Ovary (tissue), 9 donors: Measurements from ENCODE around the gene NR2E3. TPM values are rescaled to one million over a fixed set of nuclear protein-coding genes. Genes with fewer than 3 reads are reported as not detected.

Source experiments
- DNase-seq, 5 donors: peaks; one replicate each; pipeline ENCODE4 v3.0.0-alpha.2; 2019 to 2020
- H3K27ac ChIP-seq, 2 donors: fragments of 200-600 bp; one replicate each; pipeline versions ENCODE4 v1.5.1 to v1.8.0; 2019 to 2022
- H3K27me3 ChIP-seq: fragments of 200-600 bp; one replicate; pipeline ENCODE4 v1.8.0; 2022
- H3K36me3 ChIP-seq: fragments of 200-600 bp; sonication (generic); one replicate; pipeline ENCODE4 v1.5.1; 2019
- H3K4me1 ChIP-seq: one replicate; pipeline ENCODE4 v1.8.1; 2013; ENCODE audit warnings: mild to moderate bottlenecking, moderate library complexity; ENCODE audit not compliant: insufficient read depth
- H3K4me3 ChIP-seq: fragments of 200-600 bp; sonication (generic); one replicate; pipeline ENCODE4 v1.5.1; 2017
- H3K9me3 ChIP-seq, 2 donors: fragments of 200-600 bp in 1 of 2; sonication (generic) in 1 of 2; one replicate each; pipeline versions ENCODE4 v1.5.1 to v1.8.1; 2013 to 2019; ENCODE audit warnings: mild to moderate bottlenecking in 1 of 2, moderate library complexity in 1 of 2
- EP300 ChIP-seq: sonication (generic); formaldehyde crosslinking; IDR thresholded peaks from one replicate; pipeline ENCODE4 v1.6.1; 2017; ENCODE audit warnings: antibody characterized with exemption
- POLR2A ChIP-seq: fragments of 450-650 bp; IDR thresholded peaks from one replicate; pipeline ENCODE4 v1.6.1; 2017; ENCODE audit warnings: antibody characterized with exemption, mild to moderate bottlenecking, moderate library complexity
- WGBS, 3 donors: extraction: QIAGEN DNeasy Blood & Tissue Kit in 1 of 3; methylation state at CpG; one replicate each; pipeline versions ENCODE4 v1.1.5 to v1.1.7; 2013 to 2017; 5-methylcytosine and 5-hydroxymethylcytosine counted together
- intact Hi-C, 4 donors: fragments of 100-400 bp; cut with DNase I; formaldehyde crosslinking; loops; one replicate each; pipeline versions ENCODE4 v1.11.0 to v1.15.1; 2022 to 2023
- polyA plus RNA-seq, 2 donors: library from polyadenylated mRNA; stranded (reverse); fragments of 200-250 nt in 1 of 2; fragments of 350-450 nt in 1 of 2; fragmentation: Illumina TruSeq in 1 of 2; extraction: RNeasy Lipid Tissue Mini Kit (QIAGEN cat#74804) in 1 of 2; gene quantifications; one replicate each; pipeline ENCODE4 v1.2.3, GENCODE V29; 2013 to 2014
- total RNA-seq, 7 donors: library from RNA; depleted of rRNA in 2 of 7; stranded (reverse); fragments of >200 nt in 2 of 7; fragmentation: NEBNext Ultra II Directional in 3 of 7; extraction: Animal tissue kit (Norgen Biotek cat#: 25700) in 3 of 7; gene quantifications; one replicate each; pipeline versions ENCODE4 v1.1.0 to v1.2.4, GENCODE V29; 2016 to 2023
- TF ChIP-seq, protein P1 (sequence below), 3 donors: fragments of 450-650 bp in 2 of 3; fragments of 200-600 bp in 1 of 3; IDR thresholded peaks; one replicate each; pipeline versions ENCODE4 v1.5.1 to v1.8.0; 2016 to 2022; ENCODE audit warnings: antibody characterized with exemption in 3 of 3, mild to moderate bottlenecking in 1 of 3
- donor health status: DM: no; HTN: no; CAD: no; lungs with moderate emphysema.
- donor health status: DM: no; HTN: no; CAD: no.
- donor health status: Bipolar disorder and iron deficiency.
- donor health status: DM: yes; HTN: yes; CAD: no.
- donor health status: DM: no; HTN: no; CAD: no.
- donor health status: DM: yes; HTN: yes; CAD: no.

Gene NR2E3
- total and polyA plus RNA-seq, 9 donors: 0.04 to 0.69 (median 0.22) TPM; not detected in 5

DNA sequence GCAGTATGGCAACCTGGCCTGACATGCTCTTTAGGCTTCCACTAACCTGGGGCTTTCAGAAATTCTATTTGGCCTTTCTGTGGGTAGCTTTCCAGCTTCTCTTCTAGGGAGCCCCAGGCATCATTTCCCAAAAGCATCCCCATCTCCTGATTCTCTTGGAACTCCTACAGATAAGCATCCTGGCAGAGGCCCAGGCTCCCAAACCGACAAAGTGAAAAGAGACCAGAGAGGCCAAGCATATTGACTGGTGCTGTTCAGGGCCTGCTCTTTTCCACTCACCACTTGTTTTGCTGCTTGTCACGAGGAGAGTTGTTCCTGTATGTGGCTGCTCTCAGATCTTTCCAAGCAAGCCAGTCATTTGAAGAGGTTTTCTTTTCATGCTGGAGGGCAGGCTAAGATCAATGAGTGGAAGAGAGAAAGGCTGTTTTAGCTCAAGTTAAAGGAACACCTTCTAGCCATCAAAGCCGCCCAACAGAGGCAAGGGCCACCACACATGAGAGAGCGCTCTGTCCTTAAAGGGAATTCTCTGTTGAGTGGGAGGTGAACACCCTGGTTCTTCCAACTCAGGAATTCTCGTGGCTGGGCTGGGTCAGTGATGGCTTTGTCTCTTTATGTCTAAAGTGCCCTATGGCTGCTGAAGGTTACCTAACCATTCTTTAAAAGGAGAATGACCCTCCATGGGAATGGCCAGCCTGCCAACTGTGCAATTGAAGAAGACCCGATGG, 31.1 kb upstream of the NR2E3 start:
- 85 to 90% (median 87%) methylated on average over 6 of the region's 6 CpGs for WGBS, 3 donors
- Histone ChIP-seq H3K36me3 (no peaks in the 10 kb centered on the region), H3K4me1 (peaks cover 2% of the 10 kb centered on the region), H3K4me3 (no peak overlapping the region), H3K27me3 (no peaks in the 10 kb centered on the region), H3K27ac (no peak overlapping the region), H3K9me3 (no peaks in the 10 kb centered on the region)
- TF ChIP-seq, protein P1, sequence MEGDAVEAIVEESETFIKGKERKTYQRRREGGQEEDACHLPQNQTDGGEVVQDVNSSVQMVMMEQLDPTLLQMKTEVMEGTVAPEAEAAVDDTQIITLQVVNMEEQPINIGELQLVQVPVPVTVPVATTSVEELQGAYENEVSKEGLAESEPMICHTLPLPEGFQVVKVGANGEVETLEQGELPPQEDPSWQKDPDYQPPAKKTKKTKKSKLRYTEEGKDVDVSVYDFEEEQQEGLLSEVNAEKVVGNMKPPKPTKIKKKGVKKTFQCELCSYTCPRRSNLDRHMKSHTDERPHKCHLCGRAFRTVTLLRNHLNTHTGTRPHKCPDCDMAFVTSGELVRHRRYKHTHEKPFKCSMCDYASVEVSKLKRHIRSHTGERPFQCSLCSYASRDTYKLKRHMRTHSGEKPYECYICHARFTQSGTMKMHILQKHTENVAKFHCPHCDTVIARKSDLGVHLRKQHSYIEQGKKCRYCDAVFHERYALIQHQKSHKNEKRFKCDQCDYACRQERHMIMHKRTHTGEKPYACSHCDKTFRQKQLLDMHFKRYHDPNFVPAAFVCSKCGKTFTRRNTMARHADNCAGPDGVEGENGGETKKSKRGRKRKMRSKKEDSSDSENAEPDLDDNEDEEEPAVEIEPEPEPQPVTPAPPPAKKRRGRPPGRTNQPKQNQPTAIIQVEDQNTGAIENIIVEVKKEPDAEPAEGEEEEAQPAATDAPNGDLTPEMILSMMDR (IDR thresholded peaks at IDR 0.05): no peak
- TF ChIP-seq POLR2A (no peak), EP300 (no peak)
- DNase-seq: no peak
- intact Hi-C loops: no loop called here

DNA sequence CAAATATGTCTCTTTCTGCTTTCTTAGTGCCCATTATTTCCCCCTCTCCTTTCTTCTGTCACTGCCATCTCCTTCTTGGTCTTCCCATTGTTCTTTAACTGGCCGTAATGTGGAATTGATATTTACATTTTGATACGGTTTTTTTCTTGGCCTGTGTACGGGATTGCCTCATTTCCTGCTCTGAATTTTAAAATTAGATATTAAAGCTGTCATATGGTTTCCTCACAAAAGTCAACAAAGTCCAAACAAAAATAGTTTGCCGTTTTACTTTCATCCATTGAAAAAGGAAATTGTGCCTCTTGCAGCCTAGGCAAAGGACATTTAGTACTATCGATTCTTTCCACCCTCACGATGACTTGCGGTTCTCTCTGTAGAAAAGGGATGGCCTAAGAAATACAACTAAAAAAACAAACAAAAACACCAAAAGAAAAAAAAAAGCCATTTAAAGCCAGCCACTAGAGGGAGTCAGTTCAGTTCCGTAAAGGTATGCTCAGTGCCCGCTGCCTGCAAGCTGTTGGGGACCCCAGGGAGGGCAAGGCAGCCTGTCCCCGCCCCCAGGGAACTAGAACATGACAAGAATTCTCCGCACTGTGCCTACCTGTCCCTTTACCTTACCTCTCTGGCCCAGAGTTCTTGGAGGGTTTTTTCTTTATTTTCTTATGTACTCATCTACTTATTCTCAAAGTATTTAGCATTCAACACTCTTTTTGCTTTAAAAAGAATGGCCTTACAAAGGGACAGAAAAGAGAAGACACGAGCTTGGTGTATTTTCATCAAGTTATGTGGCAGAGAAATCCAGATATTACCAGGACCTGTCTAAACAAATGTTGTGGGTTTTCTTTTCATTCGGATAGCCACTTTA, 30.0 kb upstream of the NR2E3 start:
- intact Hi-C loops: no loop called here
- H3K27ac ChIP-seq: no peak overlapping the region
- peak in 2 of 5 donors; percentile 27 to 28 for DNase-seq
- H3K4me1 ChIP-seq: peaks cover 2% of the 10 kb centered on the region
- H3K4me3 ChIP-seq: no peak overlapping the region
- no peaks in the 10 kb centered on the region for H3K27me3 ChIP-seq
- TF ChIP-seq, protein P1 (IDR thresholded peaks at IDR 0.05): peak in 2 of 3 donors; percentile 46 to 58
- TF ChIP-seq EP300: no peak
- 12 to 16% (median 12%) methylated on average over 13 of the region's 13 CpGs for WGBS, 3 donors
- H3K9me3 ChIP-seq: no peaks in the 10 kb centered on the region
- H3K36me3 ChIP-seq: no peaks in the 10 kb centered on the region

DNA sequence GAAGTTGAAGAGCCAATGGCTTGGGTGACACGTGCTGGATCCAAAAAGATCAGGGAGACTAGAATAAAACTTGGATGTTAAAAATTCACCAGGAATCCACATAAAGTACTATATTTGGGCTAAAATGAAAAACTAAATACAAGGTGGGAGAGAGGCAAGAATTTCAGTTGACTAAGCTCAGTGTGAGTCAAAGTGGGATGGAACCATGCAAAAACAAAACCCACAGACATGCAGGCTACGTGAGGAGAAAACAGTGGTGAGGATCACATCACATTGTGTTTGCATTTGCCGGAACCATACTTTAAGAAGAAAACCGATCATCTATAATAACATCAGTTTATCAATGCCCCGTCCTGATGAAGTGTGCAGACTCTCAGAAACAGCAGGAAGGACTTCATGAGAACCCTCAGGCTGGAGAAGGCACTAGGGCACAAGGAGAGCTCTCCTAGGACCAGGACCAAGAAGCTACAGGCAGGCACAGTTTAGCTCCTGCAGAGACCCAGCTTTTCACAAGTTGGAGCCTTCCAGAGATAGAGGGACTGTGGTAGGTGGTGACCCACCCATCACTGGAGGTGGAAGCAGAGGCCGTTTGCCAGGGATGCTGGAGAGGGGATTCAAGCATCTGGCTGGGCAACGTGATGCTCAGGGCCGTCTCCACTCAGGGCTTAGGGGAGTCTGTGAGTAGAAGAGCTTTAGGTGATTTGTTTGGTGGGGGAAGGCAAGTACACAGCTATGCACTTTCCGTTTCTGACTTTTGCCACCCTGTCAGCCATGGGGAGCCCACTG, 29.0 kb upstream of the NR2E3 start:
- Histone ChIP-seq H3K4me3 (no peak overlapping the region), H3K36me3 (no peaks in the 10 kb centered on the region), H3K27me3 (no peaks in the 10 kb centered on the region), H3K9me3 (no peaks in the 10 kb centered on the region), H3K27ac (no peak overlapping the region), H3K4me1 (peaks cover 2% of the 10 kb centered on the region)
- DNase-seq: no peak
- intact Hi-C loops: no loop called here
- WGBS, 3 donors: 81 to 87% (median 83%) methylated on average over 9 of the region's 9 CpGs
- no peak for TF ChIP-seq EP300
- TF ChIP-seq POLR2A: no peak
- TF ChIP-seq, protein P1 (IDR thresholded peaks at IDR 0.05): no peak

DNA sequence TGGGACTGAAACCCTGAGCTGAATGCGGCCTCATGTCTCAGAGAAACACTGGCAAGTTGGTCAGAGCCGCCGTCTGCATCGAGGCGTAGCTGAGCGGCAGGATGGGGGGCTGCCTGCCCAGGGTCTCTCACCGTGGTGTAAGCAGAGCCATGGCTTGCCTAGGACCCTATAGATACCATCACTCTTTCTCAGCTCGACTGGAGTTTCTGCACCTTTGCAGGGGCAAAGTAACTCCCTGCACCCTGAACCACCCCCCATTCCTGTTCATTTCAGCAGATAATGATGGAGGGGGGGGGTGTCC, 28.4 kb upstream of the NR2E3 start:
- H3K4me3 ChIP-seq: no peak overlapping the region
- intact Hi-C loops: no loop called here
- H3K9me3 ChIP-seq: no peaks in the 10 kb centered on the region
- 82 to 94% (median 83%) methylated on average over 8 of the region's 8 CpGs for WGBS, 3 donors
- no peaks in the 10 kb centered on the region for H3K36me3 ChIP-seq
- TF ChIP-seq, protein P1 (IDR thresholded peaks at IDR 0.05): no peak
- TF ChIP-seq EP300 (no peak), POLR2A (no peak)
- no peak for DNase-seq
- H3K27ac ChIP-seq: no peak overlapping the region
- H3K27me3 ChIP-seq: no peaks in the 10 kb centered on the region
- peaks cover 2% of the 10 kb centered on the region for H3K4me1 ChIP-seq
